DMS53 treated with DMSO at 0.1 percent for 48 hours (cell line): ENCODE data around the gene SMAD9.
"Not testable (repeated sequence)": the region's sequence is repeated elsewhere in the genome, so short reads cannot be mapped to it uniquely, and the experiment has no call there.

ENCODE experiments used
- DNase-seq: peaks from one replicate; lab custom pipeline; 2025; ENCODE audit not compliant: unreplicated experiment; lab: John Stamatoyannopoulos, UW

Gene SMAD9

DNA sequence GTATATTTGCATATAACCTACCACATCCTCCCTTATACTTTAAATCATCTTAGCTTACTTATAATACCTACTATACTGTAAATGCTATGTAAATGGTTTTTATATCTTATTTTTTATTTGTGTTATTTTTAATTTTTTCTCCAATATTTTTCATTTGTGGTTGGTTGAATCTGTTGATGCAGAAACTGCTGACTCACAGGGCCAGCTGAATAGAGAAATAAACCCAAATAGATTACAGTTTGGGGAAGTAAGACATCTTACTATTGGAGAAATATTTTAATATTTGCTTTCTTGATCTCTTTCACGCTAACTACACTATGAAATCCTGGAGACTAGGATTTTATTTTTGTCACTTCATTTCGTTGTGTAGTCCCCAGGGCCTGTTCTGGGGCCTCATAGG, 7.1 kb downstream of the SMAD9 start:
- no peak for DNase-seq

DNA sequence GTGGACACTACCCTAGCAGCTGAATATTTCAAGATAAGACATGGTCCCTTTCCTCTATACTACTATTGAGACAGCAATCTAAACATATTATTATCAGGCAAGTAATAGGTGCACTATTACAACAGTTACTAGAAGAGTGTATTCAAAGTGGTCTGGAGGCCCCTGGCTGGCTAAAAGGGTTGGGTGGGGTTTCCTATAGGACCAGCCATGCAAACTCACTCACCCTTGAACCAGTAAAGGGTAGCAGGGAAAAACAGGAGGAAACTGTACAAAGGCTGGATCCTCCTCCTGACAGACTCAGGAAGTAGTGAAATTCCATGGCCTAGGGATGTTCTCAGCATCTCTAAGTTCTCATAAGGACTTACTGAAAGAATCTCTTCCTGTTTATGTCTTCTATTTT, 7.7 kb downstream of the SMAD9 start:
- DNase-seq, result no peak

DNA sequence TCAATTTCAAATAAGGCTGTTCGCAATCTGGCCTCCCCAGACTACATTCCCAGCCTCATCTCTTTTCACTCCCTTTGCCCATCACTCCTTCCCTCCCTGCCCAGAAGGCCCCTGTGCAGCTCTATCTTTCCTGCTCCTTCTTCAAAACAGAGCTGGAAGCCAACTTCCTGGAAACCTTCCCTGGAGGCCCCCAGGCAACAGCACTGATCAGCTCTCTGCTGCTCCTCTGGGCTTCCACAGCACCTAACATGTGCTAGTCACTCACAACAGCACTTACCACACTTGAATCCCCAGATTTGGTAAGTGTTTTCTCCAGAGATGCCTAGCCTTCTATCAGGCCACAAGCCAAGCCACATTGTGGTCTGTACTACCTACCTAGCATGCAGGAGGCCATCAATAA, 9.5 kb downstream of the SMAD9 start:
- no peak for DNase-seq

DNA sequence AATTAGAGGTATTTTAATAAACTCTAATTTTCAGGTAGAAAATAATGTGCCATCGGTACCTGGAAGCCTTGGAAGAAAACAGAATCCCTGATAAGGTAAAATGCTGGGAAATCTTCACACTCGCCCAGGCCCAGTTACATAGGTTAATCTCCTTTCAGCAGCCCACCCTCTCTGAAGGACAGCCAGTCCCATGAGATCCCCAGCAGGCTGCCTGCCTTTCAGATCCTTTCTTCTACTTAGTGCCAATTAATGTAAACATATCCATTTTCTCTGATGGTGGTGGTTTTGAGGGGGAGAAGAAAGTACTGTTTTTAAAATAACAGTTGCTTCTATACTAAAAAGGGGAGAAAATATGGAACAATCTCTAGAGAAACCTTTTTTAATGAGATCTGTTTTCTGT, 12.2 kb downstream of the SMAD9 start:
- DNase-seq, result no peak

DNA sequence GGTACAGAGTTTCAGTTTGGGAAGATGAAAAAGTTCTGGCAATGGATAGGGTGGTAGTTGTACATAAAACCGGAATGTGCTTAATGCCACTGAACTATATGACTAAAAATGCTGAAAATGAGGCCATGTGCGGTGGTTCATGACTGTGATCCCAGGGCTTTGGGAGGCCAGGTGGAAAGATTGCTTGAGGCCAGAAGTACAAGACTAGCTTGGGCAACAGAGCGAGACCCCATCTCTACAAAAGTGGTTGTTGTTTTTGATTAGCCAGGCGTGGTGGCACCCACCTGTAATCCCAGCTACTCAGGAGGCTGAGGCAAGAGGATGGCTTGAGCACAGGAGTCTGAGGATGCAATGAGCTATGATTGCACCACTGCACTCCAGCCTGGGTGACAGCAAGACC, 12.8 kb downstream of the SMAD9 start:
- no peak for DNase-seq

DNA sequence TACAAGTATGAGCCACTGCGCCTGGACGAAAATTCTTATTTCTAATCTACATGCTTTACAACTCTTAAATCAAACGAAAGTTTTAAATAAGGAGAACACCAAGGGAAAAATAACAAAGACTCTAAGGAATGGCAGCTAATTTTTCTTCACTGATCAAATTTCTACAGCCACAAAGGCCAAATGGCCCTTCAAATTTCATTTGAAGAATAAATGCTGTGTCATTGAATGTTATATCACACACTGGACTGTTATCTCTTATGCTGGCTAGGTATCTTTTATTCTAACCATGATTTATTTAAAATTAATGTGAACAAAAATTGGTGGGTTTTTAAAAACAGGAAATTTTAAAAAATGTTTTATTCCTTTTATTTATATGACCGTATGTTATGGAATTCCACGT, 14.1 kb downstream of the SMAD9 start:
- DNase-seq, result no peak

DNA sequence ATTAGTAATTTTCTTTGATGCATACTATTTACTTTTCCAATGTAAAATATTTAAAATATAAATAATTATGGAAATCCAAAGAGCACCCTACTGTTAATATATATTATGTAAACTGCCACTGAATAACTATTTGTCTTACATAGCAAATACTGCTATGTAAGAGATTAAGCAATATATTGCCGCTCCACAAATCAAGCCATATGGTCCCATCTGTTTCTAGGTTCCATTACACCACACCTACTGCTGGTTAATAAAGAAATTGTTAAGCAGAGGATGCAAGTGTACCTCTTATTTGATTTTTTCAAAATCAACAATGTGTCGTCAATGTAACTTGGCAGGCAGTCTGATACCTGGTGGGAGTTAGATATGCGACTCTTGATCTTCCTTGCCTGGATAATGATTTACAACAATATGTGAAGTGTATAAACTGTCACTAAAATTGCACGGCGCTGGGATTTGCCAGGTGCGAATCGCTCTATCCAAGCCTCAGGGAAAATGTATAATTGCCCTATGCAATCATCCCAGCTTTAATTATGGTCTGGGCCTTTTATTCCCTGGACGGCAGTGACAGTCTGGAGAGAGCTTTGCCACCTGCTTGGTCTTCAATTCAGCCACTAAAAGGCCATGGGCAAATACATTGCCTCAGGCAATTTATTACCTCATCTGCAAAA, 16.0 kb downstream of the SMAD9 start:
- peak; percentile 46 for DNase-seq

DNA sequence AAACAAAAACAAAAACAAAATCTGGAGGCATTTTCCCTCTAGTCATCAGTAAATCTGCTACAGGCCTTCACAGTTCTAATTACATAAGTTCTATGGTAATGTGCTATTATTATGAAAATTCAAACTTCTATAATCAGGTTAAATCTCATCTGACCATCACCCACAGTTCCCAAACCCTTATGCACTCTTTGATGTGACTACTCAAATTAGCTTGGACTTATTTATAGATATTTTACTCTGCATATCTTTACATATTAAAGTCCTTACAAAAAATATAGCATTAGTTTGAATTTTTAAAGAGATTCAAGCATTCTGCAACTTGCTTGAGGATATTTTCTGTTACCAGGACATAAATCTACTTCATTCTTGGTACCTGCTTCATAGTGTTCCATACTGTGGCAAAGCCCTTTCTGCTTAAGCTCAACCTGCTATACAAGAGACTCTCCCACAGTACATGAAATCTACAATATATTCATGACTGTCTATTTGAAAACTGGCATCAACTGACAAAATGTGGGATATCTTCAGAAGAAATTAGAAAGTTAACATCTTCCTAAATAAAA, 22.9 kb downstream of the SMAD9 start:
- no peak for DNase-seq

DNA sequence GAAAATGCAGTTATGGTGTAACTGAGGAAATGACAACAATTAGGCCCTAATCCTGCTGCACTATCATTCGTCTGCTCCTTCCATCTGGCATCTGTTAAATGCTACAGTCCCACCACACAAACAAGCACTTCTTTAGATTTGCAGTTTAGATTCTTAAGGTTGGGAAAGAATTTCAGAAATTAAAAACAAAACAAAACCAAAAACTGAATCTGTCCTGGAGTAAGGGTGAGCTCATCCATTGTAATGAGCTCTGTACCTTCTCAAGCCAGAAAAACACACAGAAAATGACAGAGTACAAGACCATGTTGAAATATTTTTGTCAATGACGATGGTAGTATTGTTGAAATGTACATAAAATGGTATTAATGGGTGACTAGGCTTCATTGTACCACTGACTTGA, 28.3 kb downstream of the SMAD9 start:
- no peak for DNase-seq

DNA sequence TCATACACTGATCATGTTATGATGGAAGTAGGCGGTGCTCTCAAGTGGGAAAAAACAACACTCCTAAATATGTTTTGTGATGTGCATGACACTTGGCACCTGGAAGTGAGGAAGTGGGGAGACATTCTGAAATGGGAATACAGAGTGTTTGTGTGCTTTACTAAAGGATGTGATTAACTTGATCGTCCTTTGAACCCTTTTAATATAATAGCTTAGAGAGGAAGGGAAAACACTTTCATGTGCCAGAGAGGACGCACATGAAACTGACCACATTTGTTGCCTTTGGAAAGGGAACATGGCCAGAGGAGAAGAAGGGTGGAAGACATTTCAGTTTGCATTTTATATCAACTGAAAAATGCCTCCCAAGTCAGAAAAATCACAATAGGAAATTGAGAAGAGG, 31.4 kb downstream of the SMAD9 start:
- DNase-seq, result no peak

DNA sequence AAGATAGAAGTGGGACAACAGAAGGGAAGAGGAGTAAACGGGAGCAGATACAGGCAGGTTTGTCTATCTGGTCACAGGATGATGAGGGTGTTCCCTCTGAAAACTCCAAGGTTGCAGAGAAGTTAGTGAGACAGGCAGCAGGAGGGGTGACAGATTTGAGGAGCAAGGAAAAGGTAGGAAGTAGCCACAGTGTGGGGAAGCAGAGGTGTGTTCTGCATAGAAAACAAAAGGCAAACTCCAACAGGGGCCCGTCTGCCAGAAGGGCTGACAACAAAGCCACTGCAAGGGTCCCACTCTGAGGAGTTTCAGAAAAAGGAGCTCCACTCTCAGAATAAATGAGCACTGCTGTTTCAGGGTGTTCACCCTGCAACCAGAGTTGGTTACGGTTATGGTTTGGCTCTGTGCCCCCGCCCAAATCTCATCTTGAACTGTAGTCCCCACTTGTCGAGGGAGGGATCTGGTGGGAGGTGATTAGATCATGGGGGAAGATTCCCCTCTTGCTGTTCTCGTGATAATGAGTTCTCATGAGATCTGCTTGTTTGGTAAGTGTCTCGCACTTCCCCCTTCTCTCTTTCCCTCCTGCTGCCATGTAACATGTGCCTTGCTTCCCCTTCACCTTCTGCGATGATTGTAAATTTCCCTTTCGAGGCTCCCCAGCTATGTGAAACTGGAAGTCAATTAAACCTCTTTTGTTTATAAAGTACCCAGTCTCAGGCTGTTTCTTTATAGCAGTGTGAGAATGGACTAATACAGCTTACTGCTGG, 32.1 kb downstream of the SMAD9 start:
- no peak for DNase-seq

DNA sequence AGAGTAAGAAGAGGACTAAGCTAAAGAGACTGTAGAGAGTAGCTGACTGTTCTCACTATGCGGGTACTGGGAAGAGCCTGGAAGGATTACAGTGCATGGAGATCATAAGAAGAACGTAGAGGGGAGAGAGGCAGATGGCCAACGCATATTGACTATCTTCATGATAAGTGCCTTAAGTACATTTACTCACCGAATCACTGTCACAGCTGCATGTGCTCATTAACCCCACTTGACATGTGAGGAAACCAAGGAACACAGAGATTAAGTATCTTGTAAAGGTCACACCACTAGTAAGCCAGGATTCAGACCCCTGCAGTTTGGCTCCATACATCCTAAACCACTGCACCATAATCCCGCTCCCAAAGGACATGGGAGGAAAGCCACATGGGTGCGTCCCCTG, 34.1 kb downstream of the SMAD9 start:
- DNase-seq, result peak; percentile 75

DNA sequence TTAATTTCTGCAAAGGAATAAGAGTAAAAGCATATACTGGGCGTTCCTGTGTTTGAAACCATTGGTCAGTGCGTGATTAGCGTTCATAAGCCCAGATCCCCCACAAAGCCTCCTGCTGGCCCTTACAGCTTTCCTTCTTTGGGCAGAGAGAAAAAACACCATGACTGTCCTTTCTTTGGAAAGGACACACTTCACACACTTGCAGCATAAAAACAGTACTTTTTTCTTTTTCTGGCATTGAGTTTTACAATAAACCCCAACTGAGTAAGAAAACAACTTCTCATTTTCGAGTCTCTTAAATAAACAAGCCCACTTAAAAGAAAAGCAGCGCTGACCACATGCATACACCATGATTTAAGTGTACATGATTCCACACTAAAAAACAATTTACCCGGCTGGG, 35.8 kb downstream of the SMAD9 start:
- no peak for DNase-seq

DNA sequence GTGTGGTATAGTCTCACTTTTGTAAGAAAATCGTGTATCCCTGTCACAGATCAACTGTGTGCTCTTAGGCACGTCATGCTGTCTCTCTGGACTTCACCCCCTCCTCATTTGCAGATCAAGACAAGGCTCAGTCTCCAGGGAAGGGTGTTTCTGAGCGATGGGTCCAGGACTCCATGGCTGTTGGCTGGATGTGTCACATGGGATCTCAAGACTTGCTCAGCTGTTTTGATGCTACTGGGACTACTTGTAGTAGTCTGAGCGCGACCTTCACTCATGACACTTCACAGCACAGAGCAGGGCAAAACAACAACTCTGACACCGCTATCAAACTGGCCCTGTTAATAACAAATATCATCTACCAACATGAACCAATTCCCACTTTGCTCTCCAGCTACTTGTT, 36.2 kb downstream of the SMAD9 start:
- no peak for DNase-seq

DNA sequence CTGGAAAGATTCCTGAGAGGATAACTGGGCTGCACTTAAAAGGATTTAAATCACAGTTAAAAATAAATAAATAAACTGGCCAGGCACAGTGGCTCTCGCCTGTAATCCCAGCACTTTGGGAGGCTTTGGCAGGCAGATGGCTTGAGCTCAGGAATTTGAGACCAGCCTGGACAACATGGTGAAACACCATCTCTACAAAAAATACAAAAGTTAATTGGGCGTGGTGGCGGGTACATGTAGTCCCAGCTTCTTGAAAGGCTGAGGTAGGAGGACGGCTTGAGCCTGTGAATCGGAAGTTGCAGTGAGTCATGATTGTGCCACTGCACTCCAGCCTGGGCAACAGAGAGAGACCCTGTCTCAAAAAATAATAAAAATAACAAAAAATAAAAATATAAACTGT, 36.6 kb downstream of the SMAD9 start:
- DNase-seq, result not testable (repeated sequence)

DNA sequence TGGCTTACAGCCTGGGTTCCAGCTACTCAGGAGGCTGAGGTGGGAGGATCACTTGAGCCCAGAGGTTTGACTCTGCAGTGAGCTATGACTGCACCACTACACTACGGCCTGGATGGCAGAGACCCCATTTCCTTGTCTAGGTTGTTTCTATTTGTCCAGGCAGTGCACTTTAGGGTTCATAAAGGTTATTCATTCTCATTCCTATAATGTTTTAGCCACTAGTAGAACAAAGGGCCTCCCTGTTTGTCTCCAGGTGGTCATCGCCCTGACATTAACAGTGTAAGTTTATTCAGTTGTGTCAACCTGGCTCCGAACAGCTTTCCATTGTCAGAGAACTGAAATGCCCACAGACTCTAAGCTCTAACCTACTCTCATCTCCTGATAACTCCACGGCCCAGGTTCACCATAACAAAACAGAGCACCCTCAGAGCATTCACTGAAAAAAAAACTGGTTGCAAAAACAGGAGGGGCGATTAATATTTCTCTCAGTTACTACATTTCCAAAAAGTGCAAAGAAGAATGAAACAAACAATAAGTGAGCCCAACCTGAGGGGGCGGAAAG, 37.1 kb downstream of the SMAD9 start:
- no peak for DNase-seq

DNA sequence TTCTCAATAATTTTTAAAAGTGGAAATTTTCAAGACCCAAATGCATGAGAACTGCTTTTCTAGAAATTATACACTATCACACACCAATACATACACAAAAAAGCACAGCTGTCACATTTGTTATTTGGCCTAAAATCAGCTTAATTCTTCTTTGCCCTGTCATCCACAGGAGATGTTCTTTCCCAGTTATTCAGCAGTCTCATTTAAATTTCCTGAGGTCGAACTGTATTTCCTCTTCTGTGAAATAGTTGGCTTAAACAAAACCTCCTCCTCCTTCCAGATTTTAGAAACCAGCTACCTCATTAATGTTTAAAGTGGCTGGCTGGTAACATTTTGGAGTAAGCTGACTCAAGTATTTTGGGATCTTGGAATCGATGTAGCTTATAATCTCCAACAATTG, 39.1 kb downstream of the SMAD9 start:
- DNase-seq, result no peak

DNA sequence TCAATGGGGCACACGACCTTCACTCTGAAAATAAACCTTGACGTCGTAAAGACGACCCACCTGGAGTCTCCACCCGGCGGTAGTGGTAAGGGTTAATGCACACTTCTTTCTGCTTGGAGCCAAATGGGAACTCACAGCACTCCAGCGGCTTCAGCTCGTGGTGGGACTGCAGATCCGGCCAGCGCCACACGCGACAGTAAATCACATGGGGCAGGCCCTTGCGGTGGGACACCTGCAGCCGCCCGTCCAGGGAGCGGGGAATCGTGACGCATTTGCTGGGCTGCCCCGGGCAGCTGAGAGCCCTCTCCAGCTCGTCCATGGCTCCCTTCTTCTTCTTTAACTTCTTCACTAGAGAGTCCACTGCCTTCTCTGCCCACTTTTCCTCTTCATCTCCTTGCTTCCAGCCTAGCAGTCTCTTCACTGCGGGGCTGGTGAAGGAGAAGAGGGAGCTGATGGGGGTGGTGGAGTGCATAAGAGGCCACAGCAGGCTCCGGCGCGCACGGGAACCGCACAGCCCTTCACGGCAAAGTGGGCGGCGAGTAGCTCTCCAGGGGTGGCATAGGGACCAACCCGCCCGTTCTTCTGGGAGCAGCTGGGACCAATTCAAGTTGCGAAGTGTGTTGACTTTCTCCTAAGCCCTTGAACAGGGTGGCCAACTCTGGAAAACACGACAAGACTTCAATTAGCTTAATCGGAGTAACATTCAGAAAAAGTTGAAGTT, 40.7 kb downstream of the SMAD9 start:
- DNase-seq, result no peak

DNA sequence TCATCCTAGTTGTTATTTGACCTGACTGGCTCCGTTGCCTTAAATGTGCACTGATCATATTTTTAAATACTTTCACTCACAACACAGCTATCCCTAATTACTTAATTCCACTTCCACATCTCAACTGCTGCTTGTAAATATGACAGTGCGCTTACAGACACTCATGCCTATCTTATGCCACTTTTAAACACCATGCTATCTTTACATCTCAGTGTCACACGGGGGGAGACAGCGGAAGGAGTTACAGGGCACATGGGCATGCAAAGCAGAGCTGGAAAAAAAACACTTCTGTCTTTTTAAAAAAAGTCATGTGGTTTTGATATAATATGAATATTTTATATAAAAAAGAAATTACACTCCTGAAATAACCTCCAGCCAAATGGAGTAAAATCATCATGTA, 44.1 kb downstream of the SMAD9 start:
- DNase-seq, result no peak

DNA sequence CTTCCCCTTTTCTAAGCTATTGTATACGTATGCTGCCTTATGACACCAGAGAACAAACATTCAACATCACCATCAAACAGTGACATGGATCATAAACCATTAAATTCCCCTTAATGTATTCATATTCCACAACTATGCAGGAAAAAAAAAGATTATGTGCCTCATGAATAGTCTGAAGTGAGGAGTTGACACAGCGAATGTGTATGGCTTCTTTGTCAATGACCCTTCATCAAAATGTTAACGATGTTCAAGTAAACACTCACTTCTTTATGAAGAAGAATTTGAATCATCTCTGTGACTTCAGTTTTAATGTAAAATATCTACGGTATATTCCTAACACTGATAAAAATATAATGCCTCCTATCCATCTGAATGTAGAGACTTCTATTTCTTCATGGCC, 44.6 kb downstream of the SMAD9 start:
- no peak for DNase-seq

DNA sequence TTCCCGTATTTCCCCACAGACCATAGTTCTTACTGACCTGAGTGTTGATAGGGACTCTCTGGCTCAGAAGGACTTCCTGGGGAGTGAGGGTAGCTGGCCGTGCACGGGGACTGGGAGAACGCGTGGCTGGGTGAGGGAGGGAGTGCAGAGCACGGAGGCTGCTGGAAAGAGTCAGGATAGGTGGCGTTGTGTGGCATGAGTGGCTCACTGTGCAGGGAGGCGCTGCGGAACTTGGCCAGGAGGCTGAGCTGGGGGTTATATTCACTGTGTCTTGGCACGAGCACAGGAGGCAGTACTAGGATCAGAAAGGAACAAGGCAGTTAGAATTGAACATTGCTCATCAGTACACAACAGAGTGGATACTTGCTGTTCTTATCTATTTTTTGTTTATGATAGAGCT, 47.4 kb downstream of the SMAD9 start:
- DNase-seq, result no peak
